ENCODE results near the gene CASK.

- TF ChIP-seq, protein P1, sequence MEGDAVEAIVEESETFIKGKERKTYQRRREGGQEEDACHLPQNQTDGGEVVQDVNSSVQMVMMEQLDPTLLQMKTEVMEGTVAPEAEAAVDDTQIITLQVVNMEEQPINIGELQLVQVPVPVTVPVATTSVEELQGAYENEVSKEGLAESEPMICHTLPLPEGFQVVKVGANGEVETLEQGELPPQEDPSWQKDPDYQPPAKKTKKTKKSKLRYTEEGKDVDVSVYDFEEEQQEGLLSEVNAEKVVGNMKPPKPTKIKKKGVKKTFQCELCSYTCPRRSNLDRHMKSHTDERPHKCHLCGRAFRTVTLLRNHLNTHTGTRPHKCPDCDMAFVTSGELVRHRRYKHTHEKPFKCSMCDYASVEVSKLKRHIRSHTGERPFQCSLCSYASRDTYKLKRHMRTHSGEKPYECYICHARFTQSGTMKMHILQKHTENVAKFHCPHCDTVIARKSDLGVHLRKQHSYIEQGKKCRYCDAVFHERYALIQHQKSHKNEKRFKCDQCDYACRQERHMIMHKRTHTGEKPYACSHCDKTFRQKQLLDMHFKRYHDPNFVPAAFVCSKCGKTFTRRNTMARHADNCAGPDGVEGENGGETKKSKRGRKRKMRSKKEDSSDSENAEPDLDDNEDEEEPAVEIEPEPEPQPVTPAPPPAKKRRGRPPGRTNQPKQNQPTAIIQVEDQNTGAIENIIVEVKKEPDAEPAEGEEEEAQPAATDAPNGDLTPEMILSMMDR (IDR thresholded peaks at IDR 0.05; ENCODE audit: low read length) = no peak
- TF ChIP-seq EZH2 (IDR thresholded peaks at IDR 0.05; ENCODE audit: borderline replicate concordance, low read length) = no peak
Observed at GRCh38 chrX:41932885-41933284, 9.5 kb upstream of the CASK start.

All from OCI-LY1 (cell line).